ENCODE measurements around the gene HGS. TPM values are rescaled to one million over a fixed set of nuclear protein-coding genes. Genes with fewer than 3 reads are reported as not detected.

Gene HGS
- total and polyA plus RNA-seq, 2 donors (not counting 3 experiments of a cell fraction or from before 2014, with no cell fraction given), result 166 to 191 TPM

DNA sequence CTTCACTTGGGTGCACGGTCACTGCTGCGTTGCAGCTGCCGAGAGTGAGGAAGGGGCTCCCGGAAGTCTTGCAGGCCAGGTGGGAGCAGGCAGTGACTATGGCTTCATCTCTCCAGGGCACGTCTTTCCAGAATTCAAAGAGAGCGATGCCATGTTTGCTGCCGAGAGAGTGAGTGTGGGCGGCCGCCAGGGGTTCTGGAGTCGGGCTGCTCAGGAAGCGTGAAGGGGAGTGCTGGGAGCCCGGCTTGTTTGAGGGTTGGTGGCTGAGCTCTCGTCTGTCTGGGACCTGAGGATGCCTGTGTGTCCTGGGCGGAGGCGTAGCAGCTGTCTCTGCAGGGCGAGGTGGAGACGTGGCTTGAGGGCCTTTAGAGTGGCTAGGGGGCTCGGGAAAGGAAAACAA is 6.3 kb downstream of the HGS start:
- DNase-seq (ENCODE audit: low read depth, low spot score), result no peak
- Histone ChIP-seq H3K9ac (replicated peaks; ENCODE audit: extremely low read depth, insufficient read depth, low read length) (no peak overlapping the region), H3K4me1 (ENCODE audit: control insufficient read depth, extremely low read depth, insufficient read depth, low read length) (peaks cover 7% of the 10 kb centered on the region), H3K27ac (ENCODE audit: insufficient read depth, low read depth, low read length) (no peak overlapping the region), H3K4me3 (replicated peaks in 1 of 3; ENCODE audit: insufficient read depth in 1 of 3, low read depth in 1 of 3, low read length in 3 of 3) (no peak overlapping the region), H3K36me3 (ENCODE audit: control insufficient read depth in 2 of 2, extremely low read depth in 1 of 2, insufficient read depth in 2 of 2, low read length in 2 of 2) (peaks cover 27 to 88% of the 10 kb centered on the region in 2 experiments), H3K9me3 (replicated peaks; ENCODE audit: control insufficient read depth, insufficient read depth, low read length) (no peaks in the 10 kb centered on the region), H4K20me1 (replicated peaks; ENCODE audit: control insufficient read depth, extremely low read depth, insufficient read depth, low read length) (no peaks in the 10 kb centered on the region), H3K79me2 (ENCODE audit: control insufficient read depth, insufficient read depth, low read length) (peaks cover 58% of the 10 kb centered on the region), H3K27me3 (ENCODE audit: control insufficient read depth in 2 of 2, insufficient read depth in 2 of 2, low read length in 2 of 2) (no peaks in the 10 kb centered on the region), H2AFZ (ENCODE audit: low read depth, low read length) (no peak overlapping the region), H3K4me2 (ENCODE audit: insufficient read depth, low read length) (no peak overlapping the region), H3K9me1 (replicated peaks; ENCODE audit: control insufficient read depth, extremely low read depth, insufficient read depth, low read length) (no peaks in the 10 kb centered on the region)
- POLR2A ChIA-PET, result no interaction called here
- no peak for FAIRE-seq
- TF ChIP-seq, protein P1, sequence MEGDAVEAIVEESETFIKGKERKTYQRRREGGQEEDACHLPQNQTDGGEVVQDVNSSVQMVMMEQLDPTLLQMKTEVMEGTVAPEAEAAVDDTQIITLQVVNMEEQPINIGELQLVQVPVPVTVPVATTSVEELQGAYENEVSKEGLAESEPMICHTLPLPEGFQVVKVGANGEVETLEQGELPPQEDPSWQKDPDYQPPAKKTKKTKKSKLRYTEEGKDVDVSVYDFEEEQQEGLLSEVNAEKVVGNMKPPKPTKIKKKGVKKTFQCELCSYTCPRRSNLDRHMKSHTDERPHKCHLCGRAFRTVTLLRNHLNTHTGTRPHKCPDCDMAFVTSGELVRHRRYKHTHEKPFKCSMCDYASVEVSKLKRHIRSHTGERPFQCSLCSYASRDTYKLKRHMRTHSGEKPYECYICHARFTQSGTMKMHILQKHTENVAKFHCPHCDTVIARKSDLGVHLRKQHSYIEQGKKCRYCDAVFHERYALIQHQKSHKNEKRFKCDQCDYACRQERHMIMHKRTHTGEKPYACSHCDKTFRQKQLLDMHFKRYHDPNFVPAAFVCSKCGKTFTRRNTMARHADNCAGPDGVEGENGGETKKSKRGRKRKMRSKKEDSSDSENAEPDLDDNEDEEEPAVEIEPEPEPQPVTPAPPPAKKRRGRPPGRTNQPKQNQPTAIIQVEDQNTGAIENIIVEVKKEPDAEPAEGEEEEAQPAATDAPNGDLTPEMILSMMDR (IDR thresholded peaks at IDR 0.05; ENCODE audit: extremely low read depth in 1 of 2, insufficient read depth in 1 of 2, low read depth in 1 of 2, low read length in 2 of 2), result no peak
- intact Hi-C loops (cut with micrococcal nuclease) (no loop called here), dilution Hi-C loops (cut with MboI; ENCODE audit: extremely low pct_ligation_motif_present, low sequenced_read_pairs) (no loop called here)
- CTCF ChIA-PET, result no interaction called here
- no TSS peak for BruUV-seq (replicated peaks)

DNA sequence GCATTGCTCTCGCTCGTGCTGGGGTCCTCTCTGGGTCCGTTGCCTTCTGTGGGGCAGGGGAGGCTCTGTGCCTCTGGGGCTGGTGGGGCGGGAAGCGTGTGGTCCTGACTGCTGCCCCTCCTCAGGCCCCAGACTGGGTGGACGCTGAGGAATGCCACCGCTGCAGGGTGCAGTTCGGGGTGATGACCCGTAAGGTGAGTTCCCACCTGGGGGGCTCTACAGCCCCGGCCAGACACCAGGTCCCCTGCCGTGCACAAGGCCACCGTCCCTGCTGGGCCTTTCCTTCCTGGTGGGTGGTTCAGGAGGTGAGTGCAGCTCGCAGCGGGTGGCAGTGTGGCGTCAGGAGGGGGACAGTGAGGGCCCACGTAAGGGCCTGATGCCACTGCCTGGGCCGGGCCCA is 6.7 kb downstream of the HGS start:
- ChIA-PET CTCF (no interaction called here), POLR2A (no interaction called here)
- Histone ChIP-seq H3K36me3 (ENCODE audit: control insufficient read depth in 2 of 2, extremely low read depth in 1 of 2, insufficient read depth in 2 of 2, low read length in 2 of 2) (peaks cover 27 to 93% of the 10 kb centered on the region in 2 experiments), H3K9me1 (replicated peaks; ENCODE audit: control insufficient read depth, extremely low read depth, insufficient read depth, low read length) (no peaks in the 10 kb centered on the region), H4K20me1 (replicated peaks; ENCODE audit: control insufficient read depth, extremely low read depth, insufficient read depth, low read length) (no peaks in the 10 kb centered on the region), H3K4me1 (ENCODE audit: control insufficient read depth, extremely low read depth, insufficient read depth, low read length) (peaks cover 2% of the 10 kb centered on the region), H3K27me3 (ENCODE audit: control insufficient read depth in 2 of 2, insufficient read depth in 2 of 2, low read length in 2 of 2) (no peaks in the 10 kb centered on the region), H3K4me3 (replicated peaks in 1 of 3; ENCODE audit: insufficient read depth in 1 of 3, low read depth in 1 of 3, low read length in 3 of 3) (no peak overlapping the region), H3K9me3 (replicated peaks; ENCODE audit: control insufficient read depth, insufficient read depth, low read length) (no peaks in the 10 kb centered on the region), H3K79me2 (ENCODE audit: control insufficient read depth, insufficient read depth, low read length) (peaks cover 54% of the 10 kb centered on the region), H3K4me2 (ENCODE audit: insufficient read depth, low read length) (no peak overlapping the region), H2AFZ (ENCODE audit: low read depth, low read length) (no peak overlapping the region), H3K9ac (replicated peaks; ENCODE audit: extremely low read depth, insufficient read depth, low read length) (no peak overlapping the region), H3K27ac (ENCODE audit: insufficient read depth, low read depth, low read length) (no peak overlapping the region)
- dilution Hi-C loops (cut with MboI; ENCODE audit: extremely low pct_ligation_motif_present, low sequenced_read_pairs) (no loop called here), intact Hi-C loops (cut with micrococcal nuclease) (no loop called here)
- BruUV-seq (replicated peaks), result no TSS peak
- no peak for TF ChIP-seq POLR2AphosphoS5 (IDR thresholded peaks at IDR 0.05; ENCODE audit: insufficient read depth, low read depth, low read length)
- no peak for TF ChIP-seq JUN (IDR thresholded peaks at IDR 0.05; ENCODE audit: borderline replicate concordance, insufficient read depth, insufficient read length, low read depth)
- TF ChIP-seq MYC (IDR thresholded peaks at IDR 0.05; ENCODE audit: low read depth, low read length), result no peak
- no peak for TF ChIP-seq POLR2A (IDR thresholded peaks at IDR 0.05; ENCODE audit: low read depth, low read length)
- no peak for TF ChIP-seq EZH2 (IDR thresholded peaks at IDR 0.05; ENCODE audit: borderline replicate concordance, low read depth, low read length, severe bottlenecking)
- TF ChIP-seq GATA2 (IDR thresholded peaks at IDR 0.05; ENCODE audit: insufficient read depth, insufficient read length, low read depth, low read length), result no peak
- no peak for TF ChIP-seq FOS (IDR thresholded peaks at IDR 0.05; ENCODE audit: borderline replicate concordance, insufficient read depth, low read length)
- TF ChIP-seq, protein P1 (IDR thresholded peaks at IDR 0.05; ENCODE audit: extremely low read depth in 1 of 2, insufficient read depth in 1 of 2, low read depth in 1 of 2, low read length in 2 of 2), result no peak
- TF ChIP-seq, protein P2, sequence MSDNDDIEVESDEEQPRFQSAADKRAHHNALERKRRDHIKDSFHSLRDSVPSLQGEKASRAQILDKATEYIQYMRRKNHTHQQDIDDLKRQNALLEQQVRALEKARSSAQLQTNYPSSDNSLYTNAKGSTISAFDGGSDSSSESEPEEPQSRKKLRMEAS (IDR thresholded peaks at IDR 0.05; ENCODE audit: insufficient read depth, insufficient read length), result no peak
- DNase-seq (ENCODE audit: low read depth, low spot score) (no peak), FAIRE-seq (no peak)

All from endothelial cell of umbilical vein (primary cell).